Sigmoid colon (tissue), 7 donors: Measurements from ENCODE around the gene OGG1. TPM values are rescaled to one million over a fixed set of nuclear protein-coding genes. Genes with fewer than 3 reads are reported as not detected.
A peak's percentile ranks its signal among the peaks of the same experiment; 100 is the strongest.

Experiments
- DNase-seq: peaks from one replicate; pipeline ENCODE4 v3.0.0-alpha.2; 2019
- H3K27ac ChIP-seq, 4 donors: fragments of 200-600 bp; sonication (generic); one replicate each; pipeline ENCODE4 v1.5.1; 2016 to 2019; ENCODE audit warnings: mild to moderate bottlenecking in 1 of 4
- H3K27me3 ChIP-seq, 3 donors: fragments of 200-600 bp; sonication (generic); one replicate each; pipeline ENCODE4 v1.5.1; 2019; ENCODE audit warnings: mild to moderate bottlenecking in 1 of 3
- H3K36me3 ChIP-seq, 4 donors: fragments of 200-600 bp; sonication (generic); one replicate each; pipeline ENCODE4 v1.5.1; 2016 to 2019
- H3K4me1 ChIP-seq, 4 donors: fragments of 200-600 bp; sonication (generic); one replicate each; pipeline ENCODE4 v1.5.1; 2017 to 2019
- H3K4me3 ChIP-seq, 4 donors: fragments of 200-600 bp; sonication (generic); one replicate each; pipeline ENCODE4 v1.5.1; 2017 to 2019; ENCODE audit warnings: mild to moderate bottlenecking in 2 of 4, moderate library complexity in 1 of 4
- H3K9me3 ChIP-seq, 4 donors: fragments of 200-600 bp in 3 of 4; sonication (generic) in 3 of 4; one replicate each; pipeline versions ENCODE4 v1.5.1 to v1.6.1; 2013 to 2019
- CTCF ChIP-seq, 4 experiments: fragments of 450-650 bp in 3 of 4; fragments of 200-600 bp in 1 of 4; IDR thresholded peaks; one replicate each; pipeline ENCODE4 v1.5.1; 2016 to 2019; ENCODE audit warnings: antibody characterized with exemption in 4 of 4, mild to moderate bottlenecking in 3 of 4, moderate library complexity in 2 of 4
- EP300 ChIP-seq, 4 donors: sonication (generic); formaldehyde crosslinking; IDR thresholded peaks; one replicate each; pipeline ENCODE4 v1.6.1; 2017; ENCODE audit warnings: antibody characterized with exemption in 4 of 4
- POLR2A ChIP-seq, 2 donors: fragments of 450-650 bp; IDR thresholded peaks; one replicate each; pipeline ENCODE4 v1.6.1; 2016; ENCODE audit warnings: antibody characterized with exemption in 2 of 2, mild to moderate bottlenecking in 2 of 2, moderate library complexity in 2 of 2
- POLR2AphosphoS5 ChIP-seq, 4 donors: sonication (generic); formaldehyde crosslinking; IDR thresholded peaks; one replicate each; pipeline ENCODE4 v1.6.1; 2017; ENCODE audit warnings: antibody characterized with exemption in 4 of 4
- WGBS, 2 donors: extraction: QIAGEN DNeasy Blood & Tissue Kit; methylation state at CpG; one replicate each; pipeline ENCODE4 v1.1.7; 2013; 5-methylcytosine and 5-hydroxymethylcytosine counted together
- intact Hi-C: fragments of 100-400 bp; cut with DNase I; formaldehyde crosslinking; loops from one replicate; pipeline ENCODE4 v1.15.1; 2023
- polyA plus RNA-seq, 3 donors: library from polyadenylated mRNA; stranded (reverse); fragments of 200-250 nt; gene quantifications; one replicate each; pipeline ENCODE4 v1.2.3, GENCODE V29; 2013
- total RNA-seq, 4 donors: library from RNA; depleted of rRNA; stranded (reverse); fragments of >200 nt; gene quantifications; one replicate each; pipeline ENCODE4 v1.1.0, GENCODE V29; 2016
- donor health status: healthy with polysubstance abuse.
- donor health status: Bipolar disorder and iron deficiency.
- donor health status: healthy.

OGG1 gene
- total and polyA plus RNA-seq, 7 donors = 15.6 to 34.6 (median 23.6) TPM

GRCh38 chr3:9761919-9762318 is 12.2 kb downstream of the OGG1 start:
- H3K27ac ChIP-seq = no peak overlapping the region
- intact Hi-C loops = no loop called here
- TF ChIP-seq POLR2AphosphoS5 (IDR thresholded peaks at IDR 0.05) (no peak), POLR2A (IDR thresholded peaks at IDR 0.05) (no peak), CTCF (IDR thresholded peaks at IDR 0.05) (no peak), EP300 (IDR thresholded peaks at IDR 0.05) (no peak)
- WGBS, 2 donors = 94 to 95% methylated on average over 5 of the region's 5 CpGs
- H3K4me3 ChIP-seq = no peak overlapping the region
- peaks cover 0 to 3% (median under 1%) of the 10 kb centered on the region in 4 donors for H3K4me1 ChIP-seq
- H3K9me3 ChIP-seq = no peaks in the 10 kb centered on the region
- H3K36me3 ChIP-seq = peaks cover 0 to 79% (median 27%) of the 10 kb centered on the region in 4 donors
- H3K27me3 ChIP-seq = no peaks in the 10 kb centered on the region
- no peak for DNase-seq

- H3K4me3 ChIP-seq = no peak overlapping the region
- intact Hi-C loops = no loop called here
- no peak for DNase-seq
- no peaks in the 10 kb centered on the region for H3K27me3 ChIP-seq
- H3K36me3 ChIP-seq = peaks cover 0 to 69% (median 19%) of the 10 kb centered on the region in 4 donors
- H3K27ac ChIP-seq = no peak overlapping the region
- no peaks in the 10 kb centered on the region for H3K9me3 ChIP-seq
- 93 to 96% methylated on average over 8 of the region's 8 CpGs for WGBS, 2 donors
- H3K4me1 ChIP-seq = peaks cover 0 to 11% (median 6%) of the 10 kb centered on the region in 4 donors
- TF ChIP-seq CTCF (IDR thresholded peaks at IDR 0.05) (no peak), POLR2AphosphoS5 (IDR thresholded peaks at IDR 0.05) (no peak), POLR2A (IDR thresholded peaks at IDR 0.05) (no peak), EP300 (IDR thresholded peaks at IDR 0.05) (no peak)
Observed at GRCh38 chr3:9762871-9763270, 13.1 kb downstream of the OGG1 start.

- H3K9me3 ChIP-seq = no peaks in the 10 kb centered on the region
- H3K4me1 ChIP-seq = peaks cover 0 to 38% (median 31%) of the 10 kb centered on the region in 4 donors
- H3K36me3 ChIP-seq = peaks cover 0 to 39% (median 4%) of the 10 kb centered on the region in 4 donors
- no peak overlapping the region for H3K4me3 ChIP-seq
- intact Hi-C loops = no loop called here
- DNase-seq = no peak
- WGBS, 2 donors = 92 to 93% methylated on average over 4 of the region's 4 CpGs
- TF ChIP-seq EP300 (IDR thresholded peaks at IDR 0.05) (no peak), CTCF (IDR thresholded peaks at IDR 0.05) (no peak), POLR2AphosphoS5 (IDR thresholded peaks at IDR 0.05) (no peak), POLR2A (IDR thresholded peaks at IDR 0.05) (no peak)
- H3K27me3 ChIP-seq = no peaks in the 10 kb centered on the region
- H3K27ac ChIP-seq = no peak overlapping the region
Observed at GRCh38 chr3:9765865-9766264, 16.1 kb downstream of the OGG1 start.

- Histone ChIP-seq H3K9me3 (no peaks in the 10 kb centered on the region), H3K4me3 (no peak overlapping the region), H3K4me1 (peaks cover 0 to 40% (median 32%) of the 10 kb centered on the region in 4 donors), H3K27me3 (no peaks in the 10 kb centered on the region), H3K36me3 (peaks cover 0 to 24% (median under 1%) of the 10 kb centered on the region in 4 donors), H3K27ac (peak overlapping the region in 2 of 4 donors; percentile 34 to 86)
- TF ChIP-seq POLR2A (IDR thresholded peaks at IDR 0.05) (no peak), CTCF (IDR thresholded peaks at IDR 0.05) (no peak), POLR2AphosphoS5 (IDR thresholded peaks at IDR 0.05) (no peak), EP300 (IDR thresholded peaks at IDR 0.05) (no peak)
- 73 to 76% methylated on average over 7 of the region's 7 CpGs for WGBS, 2 donors
- DNase-seq = no peak
- intact Hi-C loops = no loop called here
Observed at GRCh38 chr3:9767418-9767817, 17.7 kb downstream of the OGG1 start.
